Ramos (cell line): ENCODE measurements around the gene STK16.
"Not testable (repeated sequence)": the region's sequence is repeated elsewhere in the genome, so short reads cannot be mapped to it uniquely, and the experiment has no call there.

Experiments used
- in situ Hi-C: fragments of 300-500 bp; cut with MboI; formaldehyde crosslinking; loops from one replicate; pipeline ENCODE4 v1.14.3; 2022; ENCODE audit warnings: low sequenced_read_pairs; ENCODE audit not compliant: unreplicated experiment

The STK16 gene

GRCh38 chr2:219284501-219285372, 39.5 kb downstream of the STK16 start:
- in situ Hi-C loops, result no loop called here

GRCh38 chr2:219285373-219285735, 40.1 kb downstream of the STK16 start:
- in situ Hi-C loops, result no loop called here

GRCh38 chr2:219285894-219286425, 40.7 kb downstream of the STK16 start:
- in situ Hi-C loops, result no loop called here

GRCh38 chr2:219286436-219287115, 41.3 kb downstream of the STK16 start:
- in situ Hi-C loops, result no loop called here

GRCh38 chr2:219287116-219287440, 41.8 kb downstream of the STK16 start:
- in situ Hi-C loops, result not testable (repeated sequence)

GRCh38 chr2:219287580-219288265, 42.4 kb downstream of the STK16 start:
- in situ Hi-C loops, result no loop called here

- in situ Hi-C loops, result no loop called here
Measured at GRCh38 chr2:219289195-219289536, 43.9 kb downstream of the STK16 start.

GRCh38 chr2:219289537-219290361, 44.5 kb downstream of the STK16 start:
- in situ Hi-C loops, result loop anchor here (5.0 kb wide), 1 partner anchor 42 kb away; the partner anchor contains the start of genes GLB1L and STK16

- in situ Hi-C loops, result loop anchor here (5.0 kb wide), 1 partner anchor 43 kb away; the partner anchor contains the start of genes GLB1L and STK16
Measured at GRCh38 chr2:219290381-219291171, 45.3 kb downstream of the STK16 start.

GRCh38 chr2:219291394-219291793, 46.1 kb downstream of the STK16 start:
- in situ Hi-C loops, result loop anchor here (5.0 kb wide), 1 partner anchor 44 kb away; the partner anchor contains the start of genes GLB1L and STK16

GRCh38 chr2:219291910-219292490, 46.7 kb downstream of the STK16 start:
- in situ Hi-C loops, result loop anchor here (5.0 kb wide), 1 partner anchor 45 kb away; the partner anchor contains the start of genes GLB1L and STK16

GRCh38 chr2:219292616-219293015, 47.3 kb downstream of the STK16 start:
- in situ Hi-C loops, result loop anchor here (5.0 kb wide), 1 partner anchor 45 kb away; the partner anchor contains the start of genes GLB1L and STK16

GRCh38 chr2:219293736-219294231, 48.5 kb downstream of the STK16 start:
- in situ Hi-C loops, result loop anchor here (5.0 kb wide), 1 partner anchor 46 kb away; the partner anchor contains the start of genes GLB1L and STK16

- in situ Hi-C loops, result loop anchor here (5.0 kb wide), 2 partner anchors 47 to 132 kb away; partner anchors contain the start of genes GLB1L, NHEJ1 and STK16
Measured at GRCh38 chr2:219294356-219295351, 49.4 kb downstream of the STK16 start.

- in situ Hi-C loops, result loop anchor here (5.0 kb wide), 1 partner anchor 134 kb away; the partner anchor contains the start of gene NHEJ1
Measured at GRCh38 chr2:219296142-219296541, 50.9 kb downstream of the STK16 start.

- in situ Hi-C loops, result loop anchor here (5.0 kb wide), 1 partner anchor 135 kb away; the partner anchor contains the start of gene NHEJ1
Measured at GRCh38 chr2:219296631-219297391, 51.5 kb downstream of the STK16 start.
